Measurements from ENCODE around the gene HPCAL1. TPM values are rescaled to one million over a fixed set of nuclear protein-coding genes. Genes with fewer than 3 reads are reported as not detected.

HPCAL1 gene
- total and polyA plus RNA-seq, 11 donors: 18.9 to 63.2 (median 40.5) TPM

DNA sequence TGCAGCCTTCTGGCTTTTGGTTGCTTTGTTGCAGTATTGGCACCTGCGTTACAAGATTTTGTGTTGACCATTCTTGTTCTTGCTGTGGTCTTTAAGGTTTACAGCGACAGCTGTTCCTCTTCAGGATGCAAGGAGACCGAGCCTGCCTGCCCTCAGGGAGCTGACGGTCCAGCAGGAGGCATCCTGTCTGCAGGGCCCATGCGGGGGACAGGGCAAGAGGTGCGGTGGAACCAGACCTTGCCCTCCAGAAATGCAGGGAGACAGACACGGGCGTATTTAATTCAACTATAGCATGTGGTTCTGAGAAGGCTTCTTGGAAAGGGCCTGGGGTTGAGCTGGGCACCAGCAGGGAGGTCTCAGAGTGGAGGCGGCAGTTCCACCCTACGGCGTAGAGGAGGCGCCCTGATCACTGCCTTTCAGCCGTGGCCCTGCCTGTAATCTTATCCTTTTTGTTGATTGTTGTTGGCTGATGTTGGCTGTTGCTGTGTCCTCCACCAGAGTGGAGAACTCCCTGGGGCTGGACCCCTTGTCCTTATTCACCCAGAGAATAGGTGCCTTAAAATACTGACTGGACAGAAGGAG lies 71.7 kb downstream of the HPCAL1 start:
- Histone ChIP-seq H3K4me3 (no peak overlapping the region), H3K27ac (no peak overlapping the region), H3K36me3 (peaks cover 0 to 2% (median 0%) of the 10 kb centered on the region in 9 donors), H3K9me3 (no peaks in the 10 kb centered on the region), H3K27me3 (no peaks in the 10 kb centered on the region), H3K4me1 (peaks cover 0 to 37% (median 5%) of the 10 kb centered on the region in 12 donors)
- TF ChIP-seq, protein P1, sequence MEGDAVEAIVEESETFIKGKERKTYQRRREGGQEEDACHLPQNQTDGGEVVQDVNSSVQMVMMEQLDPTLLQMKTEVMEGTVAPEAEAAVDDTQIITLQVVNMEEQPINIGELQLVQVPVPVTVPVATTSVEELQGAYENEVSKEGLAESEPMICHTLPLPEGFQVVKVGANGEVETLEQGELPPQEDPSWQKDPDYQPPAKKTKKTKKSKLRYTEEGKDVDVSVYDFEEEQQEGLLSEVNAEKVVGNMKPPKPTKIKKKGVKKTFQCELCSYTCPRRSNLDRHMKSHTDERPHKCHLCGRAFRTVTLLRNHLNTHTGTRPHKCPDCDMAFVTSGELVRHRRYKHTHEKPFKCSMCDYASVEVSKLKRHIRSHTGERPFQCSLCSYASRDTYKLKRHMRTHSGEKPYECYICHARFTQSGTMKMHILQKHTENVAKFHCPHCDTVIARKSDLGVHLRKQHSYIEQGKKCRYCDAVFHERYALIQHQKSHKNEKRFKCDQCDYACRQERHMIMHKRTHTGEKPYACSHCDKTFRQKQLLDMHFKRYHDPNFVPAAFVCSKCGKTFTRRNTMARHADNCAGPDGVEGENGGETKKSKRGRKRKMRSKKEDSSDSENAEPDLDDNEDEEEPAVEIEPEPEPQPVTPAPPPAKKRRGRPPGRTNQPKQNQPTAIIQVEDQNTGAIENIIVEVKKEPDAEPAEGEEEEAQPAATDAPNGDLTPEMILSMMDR (IDR thresholded peaks at IDR 0.05): no peak
- TF ChIP-seq POLR2A (IDR thresholded peaks at IDR 0.05): no peak
- intact Hi-C loops (cut with DNase I): no loop called here
- ATAC-seq: no peak
- DNase-seq: peak in 1 of 5 donors; percentile 39
- WGBS, 4 donors: 86 to 90% (median 90%) methylated on average over 12 to 13 of the region's 13 CpGs

DNA sequence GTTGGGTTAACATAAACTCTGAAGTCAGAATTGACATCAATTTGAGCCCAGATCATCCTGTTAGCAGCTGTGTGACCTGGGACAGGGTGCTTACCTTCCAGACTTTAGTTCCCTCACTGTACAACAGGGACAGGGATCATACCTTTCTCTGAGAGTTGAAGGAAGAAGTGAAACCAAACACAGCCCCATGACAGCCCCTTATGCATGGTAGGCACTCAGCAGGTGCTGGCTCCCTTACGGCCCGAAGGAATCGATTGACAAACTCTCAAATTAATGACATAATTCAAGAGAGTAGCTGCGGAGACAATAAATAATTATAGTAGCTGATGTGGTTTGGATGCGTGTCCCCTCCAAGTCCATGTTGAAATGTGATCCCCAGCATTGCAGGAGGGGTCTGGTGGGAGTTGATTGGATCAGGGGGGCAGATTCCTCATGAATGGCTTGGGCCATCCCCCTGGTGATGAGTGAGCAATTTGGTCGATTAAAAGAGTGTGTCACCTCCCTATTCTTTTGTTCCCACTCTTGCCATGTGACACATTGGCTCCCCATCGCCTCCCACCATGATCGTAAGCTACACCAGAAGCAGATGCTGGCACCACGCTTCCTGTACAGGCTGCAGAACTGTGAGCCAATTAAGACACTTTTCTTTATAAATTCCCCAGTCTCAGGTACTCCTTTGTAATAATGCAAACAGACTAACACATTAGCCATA lies 73.0 kb downstream of the HPCAL1 start:
- Histone ChIP-seq H3K27me3 (no peaks in the 10 kb centered on the region), H3K4me1 (peaks cover 0 to 49% (median 9%) of the 10 kb centered on the region in 12 donors), H3K9me3 (no peaks in the 10 kb centered on the region), H3K36me3 (peaks cover 0 to 2% (median 0%) of the 10 kb centered on the region in 9 donors), H3K27ac (no peak overlapping the region), H3K4me3 (no peak overlapping the region)
- WGBS, 4 donors: 74 to 85% (median 80%) methylated on average over 9 of the region's 9 CpGs
- ATAC-seq (no peak), DNase-seq (no peak)
- TF ChIP-seq, protein P1 (IDR thresholded peaks at IDR 0.05): no peak
- TF ChIP-seq POLR2A (IDR thresholded peaks at IDR 0.05): no peak
- intact Hi-C loops (cut with DNase I): no loop called here

DNA sequence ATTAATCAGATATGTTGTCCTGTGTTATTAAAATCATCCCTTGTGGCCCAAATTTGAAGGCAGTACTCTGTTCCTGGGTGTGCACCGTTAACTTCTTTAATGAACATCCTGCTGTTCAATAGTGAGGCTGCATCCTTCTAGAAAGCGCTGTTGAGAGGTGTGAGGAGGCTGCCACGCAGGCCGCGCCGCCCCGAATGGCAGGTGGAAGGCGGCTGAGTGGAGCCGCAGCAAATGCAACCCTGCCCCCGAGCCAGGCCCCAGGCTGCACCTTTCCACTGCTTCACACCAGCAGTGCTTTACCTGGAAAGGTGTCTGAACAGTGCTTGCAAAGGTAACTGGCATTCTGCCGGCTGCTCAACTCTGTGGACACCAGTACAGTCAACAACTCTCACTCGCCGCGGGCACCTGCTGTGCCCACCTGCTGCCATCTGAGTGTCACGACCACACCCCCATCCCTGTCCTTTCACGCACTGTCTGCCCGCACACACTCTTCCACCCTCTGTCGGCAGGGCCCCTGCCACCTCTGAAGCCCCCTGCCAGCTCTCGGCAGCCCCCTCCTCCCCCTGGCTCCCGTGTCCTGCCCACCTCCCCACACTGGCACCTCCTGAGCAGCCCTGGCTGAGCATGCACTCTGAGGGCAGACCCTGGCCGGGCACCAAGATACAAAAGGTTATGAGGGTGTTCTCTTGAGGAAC lies 74.5 kb downstream of the HPCAL1 start:
- Histone ChIP-seq H3K27ac (no peak overlapping the region), H3K9me3 (no peaks in the 10 kb centered on the region), H3K36me3 (peaks cover 0 to 2% (median 0%) of the 10 kb centered on the region in 9 donors), H3K4me3 (no peak overlapping the region), H3K27me3 (no peaks in the 10 kb centered on the region), H3K4me1 (peaks cover 0 to 64% (median 22%) of the 10 kb centered on the region in 12 donors)
- WGBS, 4 donors: 90 to 95% (median 94%) methylated on average over 19 to 21 of the region's 21 CpGs
- intact Hi-C loops (cut with DNase I): no loop called here
- TF ChIP-seq POLR2A (IDR thresholded peaks at IDR 0.05): no peak
- TF ChIP-seq, protein P1 (IDR thresholded peaks at IDR 0.05): no peak
- ATAC-seq (no peak), DNase-seq (no peak)

DNA sequence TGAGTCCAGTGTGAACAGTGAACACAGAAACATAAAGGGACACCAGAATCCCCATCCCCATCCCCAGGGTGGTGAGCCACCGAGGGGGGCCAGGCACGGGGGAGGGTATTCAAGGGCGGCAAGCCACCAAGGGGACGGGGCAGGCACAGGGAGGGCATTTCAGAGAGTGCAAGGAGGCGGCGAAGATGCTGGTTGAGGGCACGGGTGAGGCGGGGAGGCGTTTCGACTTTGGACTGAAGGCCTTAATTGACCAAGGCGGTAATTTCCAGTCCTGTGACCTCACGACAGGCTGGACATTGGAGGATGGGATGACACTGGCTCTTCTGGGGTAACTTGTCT lies 75.0 kb downstream of the HPCAL1 start:
- H3K36me3 ChIP-seq: no peaks in the 10 kb centered on the region
- TF ChIP-seq POLR2A (IDR thresholded peaks at IDR 0.05): no peak
- TF ChIP-seq, protein P1 (IDR thresholded peaks at IDR 0.05): no peak
- H3K4me3 ChIP-seq: no peak overlapping the region
- DNase-seq (no peak), ATAC-seq (no peak)
- intact Hi-C loops (cut with DNase I): no loop called here
- H3K27me3 ChIP-seq: no peaks in the 10 kb centered on the region
- H3K4me1 ChIP-seq: peaks cover 3 to 69% (median 26%) of the 10 kb centered on the region in 12 donors
- 84 to 92% (median 89%) methylated on average over 12 of the region's 12 CpGs for WGBS, 4 donors
- H3K27ac ChIP-seq: no peak overlapping the region
- no peaks in the 10 kb centered on the region for H3K9me3 ChIP-seq
